Endometrial microvascular endothelial cells (primary cell): Measurements from ENCODE around the gene MEMO1. TPM values are rescaled to one million over a fixed set of nuclear protein-coding genes. Genes with fewer than 3 reads are reported as not detected.
"Not testable (repeated sequence)": the region's sequence is repeated elsewhere in the genome, so short reads cannot be mapped to it uniquely, and the experiment has no call there.

ENCODE experiments used
- in situ Hi-C: cut with HindIII; loops from 2 replicates; pipeline ENCODE4 v1.10.0; 2017; ENCODE audit warnings: low sequenced_read_pairs, low pct_unique_long_range_greater_than_20kb; ENCODE audit errors: inconsistent ontology term
- total RNA-seq: library from RNA; depleted of rRNA; stranded (reverse); fragments of >200 nt; gene quantifications from one replicate; pipeline ENCODE4 v1.2.3, GENCODE V29; 2015; ENCODE audit errors: inconsistent ontology term

Gene MEMO1
- total RNA-seq, 1 donor from 2014 or later, result 77.0 TPM

GRCh38 chr2:31874071-31874470, 136.7 kb downstream of the MEMO1 start:
- in situ Hi-C loops, result no loop called here

GRCh38 chr2:31865215-31865614, 145.6 kb downstream of the MEMO1 start:
- in situ Hi-C loops, result no loop called here

DNA sequence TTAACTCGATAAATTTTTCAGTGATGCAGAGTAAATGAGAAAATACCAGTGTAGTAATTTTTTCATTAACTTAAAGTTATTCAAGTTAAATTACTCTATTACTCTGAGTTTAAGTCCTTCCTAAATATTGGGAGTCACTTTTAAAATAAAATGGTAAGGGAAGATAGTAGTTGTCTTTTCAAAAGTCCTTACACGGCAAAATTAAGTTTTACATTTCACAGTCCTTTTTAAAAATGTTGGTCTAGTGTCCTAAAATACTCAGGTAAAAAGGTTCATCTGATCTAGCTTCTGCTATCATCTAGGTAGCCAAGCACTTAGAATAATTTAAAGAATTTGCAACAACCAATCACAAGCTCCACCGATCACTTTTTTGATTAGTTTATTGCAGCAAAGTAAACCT, 146.9 kb downstream of the MEMO1 start:
- in situ Hi-C loops, result no loop called here

DNA sequence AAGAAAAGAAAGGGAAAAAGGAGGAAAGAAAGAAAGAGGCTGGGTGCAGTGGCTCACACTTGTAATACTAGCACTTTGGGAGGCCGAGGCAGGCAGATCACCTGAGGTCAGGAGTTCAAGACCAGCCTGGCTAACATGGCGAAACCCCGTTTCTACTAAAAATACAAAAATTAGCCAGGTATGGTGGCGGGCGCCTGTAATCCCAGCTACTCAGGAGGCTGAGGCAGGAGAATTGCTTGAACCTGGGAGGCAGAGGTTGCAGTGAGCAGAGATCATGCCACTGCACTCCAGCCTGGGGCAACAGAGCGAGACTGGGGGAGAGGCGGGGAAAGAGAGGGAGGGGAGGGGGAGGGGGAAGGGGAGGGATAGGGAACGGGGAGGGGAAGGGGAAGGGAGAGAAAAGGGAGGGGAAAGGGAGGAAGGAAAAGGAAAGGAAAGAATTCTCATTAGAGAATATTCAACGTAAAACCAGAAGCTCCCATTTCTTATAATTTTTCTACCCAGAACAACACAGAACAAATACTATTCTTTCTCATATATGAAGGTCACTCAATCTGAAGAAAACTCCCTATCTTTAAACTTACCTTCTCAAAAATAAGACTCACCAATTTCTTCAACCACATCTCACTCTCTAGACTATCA, 147.7 kb downstream of the MEMO1 start:
- in situ Hi-C loops, result not testable (repeated sequence)

GRCh38 chr2:31859959-31860358, 150.8 kb downstream of the MEMO1 start:
- in situ Hi-C loops, result no loop called here

DNA sequence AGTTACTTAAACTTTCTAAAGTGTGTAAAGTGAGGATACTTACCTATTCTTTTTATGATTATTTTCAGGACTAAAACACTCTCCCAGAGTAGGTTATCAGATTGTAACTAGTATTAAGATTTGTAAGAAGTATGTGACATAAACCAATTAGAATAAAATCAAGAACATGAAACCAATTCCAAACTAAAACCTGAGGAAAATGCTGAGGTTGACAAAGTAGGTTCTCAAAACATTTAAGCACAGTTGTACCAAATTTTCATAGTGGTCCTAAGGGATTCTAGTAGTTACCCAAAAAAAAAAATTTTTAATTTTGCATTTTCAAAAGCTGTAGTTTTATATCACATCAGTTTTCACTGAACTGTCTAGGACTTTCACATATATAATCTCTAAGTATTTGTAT, 157.3 kb downstream of the MEMO1 start:
- in situ Hi-C loops, result no loop called here

DNA sequence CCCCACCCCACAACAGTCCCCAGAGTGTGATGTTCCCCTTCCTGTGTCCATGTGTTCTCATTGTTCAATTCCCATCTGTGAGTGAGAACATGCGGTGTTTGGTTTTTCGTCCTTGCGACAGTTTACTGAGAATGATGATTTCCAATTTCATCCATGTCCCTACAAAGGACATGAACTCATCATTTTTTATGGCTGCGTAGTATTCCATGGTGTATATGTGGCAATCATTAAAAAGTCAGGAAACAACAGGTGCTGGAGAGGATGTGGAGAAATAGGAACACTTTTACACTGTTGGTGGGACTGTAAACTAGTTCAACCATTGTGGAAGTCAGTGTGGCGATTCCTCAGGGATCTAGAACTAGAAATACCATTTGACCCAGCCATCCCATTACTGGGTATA, 168.7 kb downstream of the MEMO1 start:
- in situ Hi-C loops, result not testable (repeated sequence)

DNA sequence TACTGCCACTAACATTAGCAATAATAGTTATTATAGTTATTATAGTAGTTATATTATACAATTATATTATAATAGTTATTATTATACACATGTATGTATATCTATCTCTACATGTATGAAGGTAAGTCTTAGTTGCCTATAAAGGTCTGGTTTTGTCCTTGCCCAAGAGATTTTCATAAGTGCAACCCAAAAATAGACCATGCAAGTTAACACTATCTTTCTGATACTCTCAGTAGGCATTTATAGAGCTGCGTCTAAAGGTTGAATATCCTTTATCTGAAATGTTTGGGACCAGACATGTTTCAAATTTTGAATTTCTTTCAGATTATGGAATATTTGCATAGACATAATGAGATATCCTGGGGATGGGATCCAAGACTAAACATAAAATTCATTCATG, 175.4 kb downstream of the MEMO1 start:
- in situ Hi-C loops, result no loop called here

- in situ Hi-C loops, result no loop called here
These were observed 178.4 kb downstream of the MEMO1 start for GRCh38 chr2:31832363-31832762.

DNA sequence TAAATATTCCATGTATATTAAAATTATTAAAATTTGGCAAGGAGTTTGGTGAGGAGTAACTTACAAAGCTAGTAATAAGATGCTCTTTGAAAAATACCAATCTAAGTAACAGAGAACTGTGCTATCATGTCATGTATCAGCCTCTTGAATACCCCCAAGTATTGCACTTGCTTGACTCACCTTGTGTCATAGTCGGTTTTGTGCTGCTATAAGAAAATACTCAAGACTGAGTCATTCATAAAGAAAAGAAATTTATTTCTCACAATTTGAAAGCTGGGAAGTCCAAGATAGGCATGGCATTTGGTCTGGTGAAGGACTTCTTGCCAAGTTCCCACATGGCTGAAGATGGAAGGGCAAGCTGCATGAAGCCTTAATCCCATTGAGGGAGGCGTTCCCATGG, 179.2 kb downstream of the MEMO1 start:
- in situ Hi-C loops, result no loop called here

GRCh38 chr2:31828891-31829290, 181.9 kb downstream of the MEMO1 start:
- in situ Hi-C loops, result no loop called here

DNA sequence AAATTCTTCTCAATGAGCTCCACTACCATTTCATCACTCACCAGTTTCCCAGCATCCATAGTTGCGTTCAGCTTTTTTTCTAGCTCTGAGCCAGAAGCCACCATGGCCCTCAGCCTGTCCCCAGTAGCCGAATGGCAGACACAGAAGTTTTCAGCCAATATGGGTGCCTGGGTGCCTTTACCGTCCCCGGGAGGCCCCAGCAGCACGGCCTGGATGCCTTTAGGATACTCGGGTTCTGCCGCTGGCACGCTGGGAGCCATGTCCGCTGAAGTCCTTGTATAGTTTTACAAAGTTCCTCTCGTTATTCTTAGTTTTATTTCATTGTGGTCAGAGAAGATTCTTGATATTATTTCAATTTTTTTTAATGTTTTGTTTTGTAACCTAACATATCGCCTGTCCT, 187.2 kb downstream of the MEMO1 start:
- in situ Hi-C loops, result no loop called here

DNA sequence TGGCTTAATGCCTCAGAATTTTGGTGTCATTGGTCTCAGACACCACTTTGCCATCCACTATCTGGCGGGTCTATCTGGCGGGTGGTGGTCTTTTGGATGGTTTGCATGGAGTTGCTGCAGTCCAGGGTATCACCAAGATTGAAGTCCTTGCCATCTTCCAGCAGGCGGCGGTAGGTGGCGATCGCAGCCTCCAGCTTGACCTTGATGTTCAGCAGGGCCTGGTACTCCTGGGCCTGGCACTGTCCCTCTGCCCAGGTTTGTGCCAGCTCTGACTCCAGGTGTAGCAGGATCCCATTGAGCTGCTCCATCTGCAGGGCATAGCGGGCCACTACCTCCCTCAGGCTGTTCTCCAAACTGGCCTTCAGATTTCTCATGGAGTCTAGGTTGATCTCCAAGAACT, 188.2 kb downstream of the MEMO1 start:
- in situ Hi-C loops, result no loop called here

Other genes starting within 250 kb of the MEMO1 start
- 102 TPM for gene DPY30, start 28.8 kb upstream of the MEMO1 start, total RNA-seq
- 16.4 TPM for gene SPAST, start 52.5 kb upstream of the MEMO1 start, total RNA-seq
- 21.1 TPM for gene SLC30A6, start 154.9 kb upstream of the MEMO1 start, total RNA-seq